GM23248 (cell line): ENCODE data around the gene PPP2R2B. TPM values are rescaled to one million over a fixed set of nuclear protein-coding genes. Genes with fewer than 3 reads are reported as not detected.

Experiments
- DNase-seq: peaks from one replicate; pipeline ENCODE4 v3.0.0-alpha.2; 2015
- H2AFZ ChIP-seq: fragments of 200-600 bp; sonication (generic); 2 replicates; pipeline ENCODE4 v1.6.1; 2016; ENCODE audit warnings: antibody characterized with exemption
- H3F3A ChIP-seq: fragments of 200-600 bp; sonication (generic); 2 replicates; pipeline ENCODE4 v1.6.1; 2016; ENCODE audit warnings: mild to moderate bottlenecking, antibody characterized with exemption, mixed run types; ENCODE audit not compliant: insufficient read depth
- H3K27ac ChIP-seq: fragments of 200-600 bp; sonication (generic); 2 replicates; pipeline ENCODE4 v1.5.1; 2016; ENCODE audit warnings: mild to moderate bottlenecking
- H3K27me3 ChIP-seq: fragments of 200-600 bp; sonication (generic); replicated peaks from 2 replicates; pipeline ENCODE4 v1.6.1; 2016; ENCODE audit warnings: mild to moderate bottlenecking; ENCODE audit not compliant: insufficient read depth
- H3K36me3 ChIP-seq: fragments of 200-600 bp; sonication (generic); 2 replicates; pipeline ENCODE4 v1.6.1; 2016; ENCODE audit warnings: low read depth, mild to moderate bottlenecking
- H3K4me1 ChIP-seq: fragments of 200-600 bp; sonication (generic); 2 replicates; pipeline ENCODE4 v1.6.1; 2016; ENCODE audit warnings: mild to moderate bottlenecking; ENCODE audit not compliant: insufficient read depth
- H3K4me2 ChIP-seq: fragments of 200-600 bp; sonication (generic); one replicate; pipeline ENCODE4 v1.6.1; 2016; ENCODE audit warnings: mild to moderate bottlenecking; ENCODE audit not compliant: unreplicated experiment
- H3K4me3 ChIP-seq: fragments of 200-600 bp; sonication (generic); 2 replicates; pipeline ENCODE4 v1.5.1; 2016; ENCODE audit warnings: mild to moderate bottlenecking
- H3K79me2 ChIP-seq: fragments of 200-600 bp; sonication (generic); 2 replicates; pipeline ENCODE4 v1.6.1; 2016; ENCODE audit warnings: mild to moderate bottlenecking; ENCODE audit not compliant: insufficient read depth
- H3K9ac ChIP-seq: fragments of 200-600 bp; sonication (generic); 2 replicates; pipeline ENCODE4 v1.6.1; 2016; ENCODE audit warnings: mild to moderate bottlenecking
- H3K9me2 ChIP-seq: fragments of 200-600 bp; sonication (generic); 2 replicates; pipeline ENCODE4 v1.6.1; 2016; ENCODE audit warnings: mixed run types, mild to moderate bottlenecking, moderate library complexity; ENCODE audit not compliant: insufficient read depth
- H3K9me3 ChIP-seq: fragments of 200-600 bp; sonication (generic); one replicate; pipeline ENCODE4 v1.6.1; 2017; ENCODE audit warnings: low read depth
- H4K20me1 ChIP-seq: fragments of 200-600 bp; sonication (generic); 2 replicates; pipeline ENCODE4 v1.6.0; 2016; ENCODE audit not compliant: insufficient read depth
- EZH2 ChIP-seq: fragments of 200-600 bp; sonication (generic); IDR thresholded peaks from 2 replicates; pipeline ENCODE4 v1.6.1; 2018; ENCODE audit warnings: antibody characterized with exemption, mild to moderate bottlenecking; ENCODE audit not compliant: insufficient read depth, poor library complexity, severe bottlenecking
- EZH2phosphoT487 ChIP-seq: fragments of 200-600 bp; sonication (generic); IDR thresholded peaks from 2 replicates; pipeline ENCODE4 v1.6.1; 2018; ENCODE audit warnings: antibody characterized with exemption, moderate library complexity, mild to moderate bottlenecking, low read depth; ENCODE audit not compliant: insufficient read depth
- WGBS, 2 experiments: methylation state at CpG; one replicate each; pipeline ENCODE4 v1.1.6; 2015 to 2017; ENCODE audit warnings: low lambda C conversion rate in 2 of 2, low coverage in 1 of 2; ENCODE audit errors: missing lambda C conversion rate in 2 of 2; 5-methylcytosine and 5-hydroxymethylcytosine counted together
- in situ Hi-C: fragments of 300-500 bp; cut with MboI; formaldehyde crosslinking; loops from 2 replicates; pipeline ENCODE4 v1.15.0; 2020
- polyA plus RNA-seq: library from polyadenylated mRNA; unstranded; fragments of >200 nt; fragmentation: Nextera tagmentation; extraction: Ambion mirVana; gene quantifications from 2 replicates; pipeline ENCODE4 v1.2.1, GENCODE V29; 2016
- total RNA-seq: library from RNA; depleted of rRNA; stranded (reverse); fragments of >200 nt; shearing (Covaris generic); gene quantifications from 2 replicates; pipeline ENCODE4 v1.2.3, GENCODE V29; 2014

PPP2R2B gene
- total and polyA plus RNA-seq, 2 experiments from 2014 or later, result 0.11 to 0.28 TPM

DNA sequence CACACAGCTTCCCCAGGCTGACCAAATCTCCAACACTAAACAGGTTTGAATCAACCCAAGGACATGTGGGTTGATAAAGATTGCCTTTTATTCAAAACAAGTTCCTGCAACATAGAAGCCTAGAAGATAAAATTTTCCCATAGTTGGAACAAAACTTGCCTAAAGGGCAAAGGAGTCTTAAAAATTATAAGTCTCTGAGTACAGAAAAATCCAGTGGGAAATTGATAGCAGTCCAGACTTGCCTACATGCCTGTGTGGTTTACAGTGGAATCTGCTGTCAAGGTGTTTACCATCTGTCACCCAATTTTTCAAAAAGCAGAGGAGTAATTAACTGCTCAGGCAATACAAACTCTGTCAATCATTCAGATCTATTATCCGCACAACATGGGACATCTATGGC is 168.2 kb downstream of the PPP2R2B start:
- DNase-seq, result no peak
- H3K9me2 ChIP-seq, result no peaks in the 10 kb centered on the region
- 56 to 72% methylated on average over 1 of the region's 1 CpG for WGBS, 2 experiments
- no peaks in the 10 kb centered on the region for H3K4me1 ChIP-seq
- H3K36me3 ChIP-seq, result no peaks in the 10 kb centered on the region
- in situ Hi-C loops, result no loop called here
- H3K79me2 ChIP-seq, result no peaks in the 10 kb centered on the region
- H3K9me3 ChIP-seq, result no peaks in the 10 kb centered on the region
- H3K27me3 ChIP-seq, result no peaks in the 10 kb centered on the region
- H3K4me2 ChIP-seq, result no peak overlapping the region
- no peaks in the 10 kb centered on the region for H3F3A ChIP-seq
- H3K4me3 ChIP-seq, result no peak overlapping the region
- no peak overlapping the region for H3K27ac ChIP-seq
- no peaks in the 10 kb centered on the region for H4K20me1 ChIP-seq
- no peak overlapping the region for H3K9ac ChIP-seq
- no peak overlapping the region for H2AFZ ChIP-seq
- no peak for TF ChIP-seq EZH2
- TF ChIP-seq EZH2phosphoT487, result no peak

DNA sequence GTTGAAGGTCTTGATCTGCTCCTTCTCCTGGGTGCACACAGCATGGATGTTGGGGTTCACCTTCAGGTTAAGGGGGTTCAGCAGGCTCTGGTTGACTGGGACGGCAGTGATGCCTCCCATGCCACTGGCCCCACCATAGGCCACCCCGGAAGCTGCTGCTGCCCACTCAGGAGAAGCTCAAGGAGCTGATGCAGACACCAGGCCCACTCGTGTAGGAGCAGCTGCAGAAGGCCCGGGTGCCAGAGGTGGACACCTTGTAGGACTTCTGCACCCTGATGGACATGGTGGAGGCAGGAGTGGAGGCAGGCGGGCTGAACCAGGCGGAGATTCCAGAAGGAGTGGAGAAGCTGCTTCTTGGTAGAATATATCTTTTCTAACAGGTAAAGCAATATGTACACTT is 171.2 kb downstream of the PPP2R2B start:
- H3K4me3 ChIP-seq, result no peak overlapping the region
- DNase-seq, result no peak
- WGBS, 2 experiments, result 53 to 56% methylated on average over 6 of the region's 6 CpGs
- H4K20me1 ChIP-seq, result no peaks in the 10 kb centered on the region
- no peaks in the 10 kb centered on the region for H3K9me3 ChIP-seq
- H2AFZ ChIP-seq, result no peak overlapping the region
- TF ChIP-seq EZH2 (no peak), EZH2phosphoT487 (no peak)
- H3K27me3 ChIP-seq, result no peaks in the 10 kb centered on the region
- in situ Hi-C loops, result no loop called here
- H3K9ac ChIP-seq, result no peak overlapping the region
- H3K4me1 ChIP-seq, result no peaks in the 10 kb centered on the region; the same call in 1 of the 2 replicates
- H3F3A ChIP-seq, result no peaks in the 10 kb centered on the region
- no peaks in the 10 kb centered on the region for H3K36me3 ChIP-seq
- H3K79me2 ChIP-seq, result no peaks in the 10 kb centered on the region
- H3K27ac ChIP-seq, result no peak overlapping the region
- H3K4me2 ChIP-seq, result no peak overlapping the region
- H3K9me2 ChIP-seq, result no peaks in the 10 kb centered on the region

DNA sequence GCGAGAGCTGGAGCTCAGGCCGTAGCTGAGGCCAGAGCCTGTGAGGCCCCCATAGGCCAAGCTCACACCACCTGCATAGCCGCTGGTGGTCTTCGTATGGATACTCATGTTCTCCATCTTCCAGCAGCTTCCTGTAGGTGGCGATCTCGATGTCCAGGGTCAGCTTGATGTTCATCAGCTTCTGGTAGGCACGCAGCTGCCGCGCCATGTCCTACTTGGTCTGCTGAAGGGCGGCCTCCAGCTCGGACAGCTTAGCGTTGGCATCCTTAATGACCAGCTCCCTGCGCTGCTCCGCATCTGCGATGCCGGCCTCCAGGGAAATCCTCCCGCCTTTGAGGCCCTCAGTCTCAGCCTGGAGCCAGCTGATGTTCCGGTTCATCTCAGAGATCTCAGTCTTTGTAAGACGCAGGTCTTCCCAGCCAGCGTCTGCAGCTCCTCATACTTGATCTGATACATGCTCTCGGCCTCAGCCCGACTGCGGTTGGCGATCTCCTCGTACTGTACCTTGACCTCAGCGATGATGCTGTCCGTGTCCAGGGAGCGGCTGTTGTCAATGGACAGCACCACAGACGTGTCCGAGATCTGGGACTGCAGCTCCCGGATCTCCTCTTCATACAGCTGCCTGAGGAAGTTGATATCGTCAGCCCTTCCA is 172.1 kb downstream of the PPP2R2B start:
- Histone ChIP-seq H3K27ac (no peak overlapping the region), H3K27me3 (no peaks in the 10 kb centered on the region), H3F3A (no peaks in the 10 kb centered on the region), H2AFZ (no peak overlapping the region), H3K36me3 (no peaks in the 10 kb centered on the region), H3K9me3 (no peaks in the 10 kb centered on the region), H4K20me1 (no peaks in the 10 kb centered on the region), H3K4me1 (no peaks in the 10 kb centered on the region; the same call in 1 of the 2 replicates), H3K79me2 (no peaks in the 10 kb centered on the region), H3K9me2 (no peaks in the 10 kb centered on the region), H3K9ac (no peak overlapping the region), H3K4me3 (no peak overlapping the region), H3K4me2 (no peak overlapping the region)
- no peak for DNase-seq
- in situ Hi-C loops, result no loop called here
- no peak for TF ChIP-seq EZH2phosphoT487
- TF ChIP-seq EZH2, result no peak
- WGBS, 2 experiments, result 79 to 82% methylated on average over 32 of the region's 32 CpGs

DNA sequence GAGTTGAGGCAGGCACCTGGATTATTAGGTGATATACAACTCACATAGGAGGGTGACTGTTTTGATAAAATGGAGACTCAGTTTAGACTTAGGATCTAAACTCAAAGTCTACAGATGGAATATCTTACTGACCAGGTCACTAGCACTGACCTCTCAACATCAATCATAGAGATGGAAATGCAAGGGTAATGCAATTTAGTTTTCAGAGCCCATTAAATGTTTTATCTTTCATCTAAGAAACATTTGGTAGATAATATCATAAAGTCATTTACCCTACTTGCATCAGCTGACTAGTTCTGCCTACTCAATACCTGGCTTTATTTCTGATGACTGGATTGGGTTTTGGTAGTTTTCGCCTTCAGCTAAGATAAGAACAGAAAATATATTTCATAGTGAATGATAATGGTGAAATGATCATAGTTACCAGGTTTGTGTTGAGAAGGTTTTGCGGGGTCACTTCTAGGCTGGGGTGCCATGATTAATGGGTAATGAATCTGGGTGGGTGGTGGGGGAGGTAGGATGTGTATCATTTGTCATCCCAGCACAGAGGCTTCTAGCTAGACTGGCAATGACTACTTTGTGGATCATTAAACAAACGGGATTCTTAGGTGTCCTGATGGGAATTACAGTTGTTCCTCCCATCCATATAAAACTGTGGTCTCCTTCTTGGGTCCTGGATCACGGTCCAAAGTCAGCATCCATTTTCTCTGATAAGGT is 173.4 kb downstream of the PPP2R2B start:
- no peaks in the 10 kb centered on the region for H4K20me1 ChIP-seq
- TF ChIP-seq EZH2phosphoT487 (no peak), EZH2 (no peak)
- H3K36me3 ChIP-seq, result no peaks in the 10 kb centered on the region
- no peaks in the 10 kb centered on the region for H3F3A ChIP-seq
- H3K79me2 ChIP-seq, result no peaks in the 10 kb centered on the region
- H3K9me2 ChIP-seq, result no peaks in the 10 kb centered on the region
- no peak overlapping the region for H2AFZ ChIP-seq
- H3K4me1 ChIP-seq, result no peaks in the 10 kb centered on the region; the same call in 1 of the 2 replicates
- no peak overlapping the region for H3K27ac ChIP-seq
- DNase-seq, result no peak
- no peak overlapping the region for H3K4me3 ChIP-seq
- no peaks in the 10 kb centered on the region for H3K27me3 ChIP-seq
- 32 to 40% methylated on average over 4 of the region's 4 CpGs for WGBS, 2 experiments
- no peak overlapping the region for H3K9ac ChIP-seq
- in situ Hi-C loops, result no loop called here
- H3K9me3 ChIP-seq, result no peaks in the 10 kb centered on the region
- no peak overlapping the region for H3K4me2 ChIP-seq
